ENCODE results near the gene FLACC1. TPM values are rescaled to one million over a fixed set of nuclear protein-coding genes. Genes with fewer than 3 reads are reported as not detected.

Gene FLACC1
- total and polyA plus RNA-seq, 9 of the 15 experiments (the other 6 are each of a cell fraction or from before 2014, with no cell fraction given) = 0.07 to 0.68 (median 0.22) TPM; not detected in 2

GRCh38 chr2:201357221-201357620 is at the start of gene FLACC1 (continued):
- no peak for TF ChIP-seq ZNF830 (CRISPR knock-in tag; IDR thresholded peaks at IDR 0.05)
- no peak for TF ChIP-seq ZNF561 (CRISPR knock-in tag; conservative IDR thresholded peaks at IDR 0.05)

GRCh38 chr2:201406077-201406662 is 49.0 kb upstream of the FLACC1 start:
- no peaks in the 10 kb centered on the region for H3K9me3 ChIP-seq (replicated peaks; ENCODE audit: control insufficient read depth, insufficient read depth, low read depth, low read length)
- H3K27me3 ChIP-seq (ENCODE audit: control insufficient read depth in 2 of 2, insufficient read depth in 2 of 2, low read length in 2 of 2) = no peaks in the 10 kb centered on the region
- in situ Hi-C loops (cut with MboI) (no loop called here), intact Hi-C loops (cut with micrococcal nuclease) (loop anchor here (2.0 to 5.0 kb wide), 3 partner anchors 27 to 289 kb away; partner anchors contain the start of genes CFLAR, STRADB and TRAK2)
- peak overlapping the region in 1 of 2 experiments; percentile 75; a peak in 2 of 4 replicates for H3K9ac ChIP-seq (ENCODE audit: insufficient read depth in 1 of 2, low read depth in 2 of 2, low read length in 2 of 2)
- H3K79me2 ChIP-seq (ENCODE audit: control insufficient read depth, insufficient read depth, low read length) = peaks cover 57% of the 10 kb centered on the region
- peaks cover 11 to 18% of the 10 kb centered on the region in 2 experiments; a peak in 4 of 5 replicates for H3K4me1 ChIP-seq (replicated peaks in 1 of 2; ENCODE audit: control insufficient read depth in 2 of 2, insufficient read depth in 2 of 2, low read length in 2 of 2)
- H3K27ac ChIP-seq (ENCODE audit: extremely low read depth, low read depth, low read length) = peak overlapping the region; percentile 75; the same call in 2 of the 3 replicates
- DNase-seq (ENCODE audit: extremely low read depth in 1 of 4, low spot score in 3 of 4) (peak; percentile 9 to 57 (median 18)), ATAC-seq (peak; percentile 15), FAIRE-seq (peak; percentile 6)
- ChIA-PET CTCF (ENCODE audit: low intra/inter-chr PET ratio) (no interaction called here), POLR2A (interaction anchor here (1.0 to 2.1 kb wide), 5 partner anchors 8 to 173 kb away, joined by 3 to 5 read pairs (median 4); no protein-coding TSS in a partner anchor)
- no peaks in the 10 kb centered on the region for H3K36me3 ChIP-seq (ENCODE audit: control insufficient read depth, insufficient read depth, low read length)
- 0 out of 2 replicates have a peak overlapping the region, but pooled peaks have one; percentile 22 for H2AFZ ChIP-seq (ENCODE audit: low read depth, low read length)
- peak overlapping the region; percentile 37; the same call in 1 of the 2 replicates for H3K4me3 ChIP-seq
- H3K9me1 ChIP-seq (ENCODE audit: control insufficient read depth, insufficient read depth, low read length) = no peaks in the 10 kb centered on the region
- peak overlapping the region; percentile 61; the same call in 1 of the 2 replicates for H3K4me2 ChIP-seq (ENCODE audit: insufficient read depth, low read length)
- H4K20me1 ChIP-seq (replicated peaks; ENCODE audit: control insufficient read depth, insufficient read depth, low read length) = no peaks in the 10 kb centered on the region
- WGBS (ENCODE audit: insufficient coverage, low coverage, missing lambda C conversion rate) = 2% methylated on average over 3 of the region's 3 CpGs
- no TSS peak for BruUV-seq (replicated peaks)
- TF ChIP-seq TAF1 (IDR thresholded peaks at IDR 0.05; ENCODE audit: control insufficient read depth, extremely low read depth, insufficient read depth, low read length, severe bottlenecking) = no peak
- TF ChIP-seq HDAC8 (tag; IDR thresholded peaks at IDR 0.05) = no peak
- TF ChIP-seq RBBP5 (IDR thresholded peaks at IDR 0.05; ENCODE audit: borderline replicate concordance, insufficient read depth, low read length, poor library complexity, severe bottlenecking) = no peak
- TF ChIP-seq POLR2H (tag; IDR thresholded peaks at IDR 0.05; ENCODE audit: low read depth) = peak; percentile 70
- peak; percentile 27 for TF ChIP-seq TAF9B (IDR thresholded peaks at IDR 0.05; ENCODE audit: partially characterized antibody)
- TF ChIP-seq SMARCE1 (IDR thresholded peaks at IDR 0.05) = peak; percentile 31; the same call in 1 of the 2 replicates
- TF ChIP-seq RBFOX2 (IDR thresholded peaks at IDR 0.05; ENCODE audit: low read depth, low read length) = peak; percentile 34; the same call in 1 of the 2 replicates
- peak; percentile 100 for TF ChIP-seq CEBPB (tag; IDR thresholded peaks at IDR 0.05)
- peak in 1 of 2 experiments; percentile 39; a peak in 1 of 4 replicates for TF ChIP-seq MNT (conservative IDR thresholded peaks at IDR 0.05)
- TF ChIP-seq TCF7 (IDR thresholded peaks at IDR 0.05; ENCODE audit: borderline replicate concordance) = no peak
- peak; percentile 64; the same call in 1 of the 2 replicates for TF ChIP-seq ZNF644 (tag; IDR thresholded peaks at IDR 0.05; ENCODE audit: low read depth)
- peak; percentile 75; the same call in 1 of the 2 replicates for TF ChIP-seq ARID3A (IDR thresholded peaks at IDR 0.05; ENCODE audit: borderline replicate concordance, low read depth, low read length)
- no peak for TF ChIP-seq MAFK (IDR thresholded peaks at IDR 0.05; ENCODE audit: low read length)
- peak; percentile 46; the same call in 1 of the 2 replicates for TF ChIP-seq TEAD4 (IDR thresholded peaks at IDR 0.05; ENCODE audit: low read length)
- no peak for TF ChIP-seq TEAD4 (CRISPR knock-in tag; IDR thresholded peaks at IDR 0.05; ENCODE audit: borderline replicate concordance)
